HEK293 (cell line): ENCODE data around the gene PRPF31.

Source experiments
- CTCF ChIA-PET: fragments of 350-600 bp; formaldehyde crosslinking; extraction: SDS; loops from one replicate; lab custom pipeline; 2021; ENCODE audit warnings: antibody characterized with exemption; lab: Yijun Ruan, JAX
- POLR2A ChIA-PET: fragments of 300-600 bp; formaldehyde crosslinking; extraction: SDS; loops from one replicate; lab custom pipeline; 2020; ENCODE audit warnings: antibody characterized with exemption, inconsistent platforms; lab: Yijun Ruan, JAX
- H3K27ac ChIP-seq: fragments of 200-500 bp; sonication (Bioruptor generic); 2 replicates; pipeline ENCODE4 v1.5.1; 2014; ENCODE audit warnings: low read depth, low read length, control low read depth, inconsistent platforms; ENCODE audit errors: extremely low read depth
- H3K36me3 ChIP-seq, 2 experiments: fragments of 200-500 bp in 1 of 2; sonication (Bioruptor generic) in 1 of 2; 1 replicate in 1 of 2; 2 replicates in 1 of 2; pipeline ENCODE4 v1.5.1; 2014 to 2017; ENCODE audit warnings: inconsistent platforms in 2 of 2, low read length in 2 of 2; ENCODE audit not compliant: control insufficient read depth in 2 of 2, insufficient read depth in 1 of 2
- H3K4me1 ChIP-seq: fragments of 200-500 bp; sonication (Bioruptor generic); 2 replicates; pipeline ENCODE4 v1.5.1; 2014; ENCODE audit warnings: mild to moderate bottlenecking, low read length, inconsistent platforms; ENCODE audit not compliant: control insufficient read depth, insufficient read depth
- H3K4me3 ChIP-seq: 2 replicates; pipeline ENCODE4 v1.5.1; 2011; ENCODE audit warnings: low read depth, mild to moderate bottlenecking, control low read depth, low read length, moderate library complexity
- H3K9me3 ChIP-seq: fragments of 200-500 bp; sonication (Bioruptor generic); 2 replicates; pipeline ENCODE4 v1.5.1; 2014; ENCODE audit warnings: low read depth, low read length, inconsistent platforms; ENCODE audit not compliant: control insufficient read depth, insufficient read depth
- FEZF1 ChIP-seq: fragments of 450-650 bp; formaldehyde crosslinking; IDR thresholded peaks from 2 replicates; pipeline ENCODE4 v1.5.1; 2016; ENCODE audit warnings: missing biosample characterization, missing genetic modification characterization
- KLF10 ChIP-seq: fragments of 450-650 bp; IDR thresholded peaks from 2 replicates; pipeline ENCODE4 v1.5.1; 2018; ENCODE audit warnings: missing biosample characterization, mild to moderate bottlenecking, missing genetic modification characterization
- SETDB1 ChIP-seq: IDR thresholded peaks from one replicate; pipeline ENCODE4 v1.6.1; 2017; ENCODE audit warnings: mild to moderate bottlenecking, low read length, moderate library complexity, mixed read lengths; ENCODE audit not compliant: insufficient read length
- ZBTB48 ChIP-seq: fragments of 450-650 bp; formaldehyde crosslinking; IDR thresholded peaks from 2 replicates; pipeline ENCODE4 v1.5.1; 2016; ENCODE audit warnings: missing biosample characterization, missing genetic modification characterization
- ZNF10 ChIP-seq: fragments of 450-650 bp; formaldehyde crosslinking; IDR thresholded peaks from 2 replicates; pipeline ENCODE4 v1.5.1; 2017; ENCODE audit warnings: missing biosample characterization, missing genetic modification characterization
- ZNF132 ChIP-seq: fragments of 450-650 bp; formaldehyde crosslinking; IDR thresholded peaks from 2 replicates; pipeline ENCODE4 v1.5.1; 2017; ENCODE audit warnings: missing biosample characterization, missing genetic modification characterization, borderline replicate concordance
- ZNF202 ChIP-seq: fragments of 450-650 bp; formaldehyde crosslinking; IDR thresholded peaks from 2 replicates; pipeline ENCODE4 v1.5.1; 2016; ENCODE audit warnings: missing biosample characterization, missing genetic modification characterization, borderline replicate concordance
- ZNF223 ChIP-seq: fragments of 450-650 bp; formaldehyde crosslinking; IDR thresholded peaks from 2 replicates; pipeline ENCODE4 v1.5.1; 2016; ENCODE audit warnings: missing biosample characterization, missing genetic modification characterization
- ZNF335 ChIP-seq: fragments of 450-650 bp; formaldehyde crosslinking; conservative IDR thresholded peaks from 2 replicates; pipeline ENCODE4 v1.5.1; 2016; ENCODE audit warnings: missing biosample characterization, missing genetic modification characterization
- ZNF501 ChIP-seq: fragments of 450-650 bp; formaldehyde crosslinking; IDR thresholded peaks from 2 replicates; pipeline ENCODE4 v1.5.1; 2016; ENCODE audit warnings: missing biosample characterization, missing genetic modification characterization
- ZNF610 ChIP-seq: fragments of 450-650 bp; formaldehyde crosslinking; IDR thresholded peaks from 2 replicates; pipeline ENCODE4 v1.5.1; 2016; ENCODE audit warnings: missing biosample characterization, missing genetic modification characterization, borderline replicate concordance
- ZNF670 ChIP-seq: fragments of 450-650 bp; formaldehyde crosslinking; IDR thresholded peaks from 2 replicates; pipeline ENCODE4 v1.5.1; 2016; ENCODE audit warnings: missing biosample characterization, missing genetic modification characterization, low read depth
- ZNF837 ChIP-seq: fragments of 450-650 bp; formaldehyde crosslinking; IDR thresholded peaks from 2 replicates; pipeline ENCODE4 v1.5.1; 2016; ENCODE audit warnings: missing biosample characterization, missing genetic modification characterization
- TF ChIP-seq, protein P1 (sequence below): fragments of 450-650 bp; formaldehyde crosslinking; IDR thresholded peaks from 2 replicates; pipeline ENCODE4 v1.5.1; 2017; ENCODE audit warnings: missing biosample characterization, missing genetic modification characterization
- TF ChIP-seq, protein P2 (sequence below): fragments of 450-650 bp; formaldehyde crosslinking; IDR thresholded peaks from 2 replicates; pipeline ENCODE4 v1.5.1; 2016; ENCODE audit warnings: missing biosample characterization, missing genetic modification characterization
- TF ChIP-seq, protein P3 (sequence below): fragments of 450-650 bp; IDR thresholded peaks from 2 replicates; pipeline ENCODE4 v1.5.1; 2018; ENCODE audit warnings: missing biosample characterization, missing genetic modification characterization
- TF ChIP-seq, protein P4 (sequence below): fragments of 450-650 bp; formaldehyde crosslinking; IDR thresholded peaks from 2 replicates; pipeline ENCODE4 v1.5.1; 2016; ENCODE audit warnings: missing biosample characterization, missing genetic modification characterization
- TF ChIP-seq, protein P5 (sequence below): fragments of 450-650 bp; formaldehyde crosslinking; IDR thresholded peaks from 2 replicates; pipeline ENCODE4 v1.5.1; 2016; ENCODE audit warnings: missing biosample characterization, missing genetic modification characterization
- TF ChIP-seq, protein P6 (sequence below): fragments of 450-650 bp; formaldehyde crosslinking; optimal IDR thresholded peaks from 2 replicates; pipeline ENCODE3; 2016; ENCODE audit warnings: missing biosample characterization, mild to moderate bottlenecking, missing genetic modification characterization

The PRPF31 gene

DNA sequence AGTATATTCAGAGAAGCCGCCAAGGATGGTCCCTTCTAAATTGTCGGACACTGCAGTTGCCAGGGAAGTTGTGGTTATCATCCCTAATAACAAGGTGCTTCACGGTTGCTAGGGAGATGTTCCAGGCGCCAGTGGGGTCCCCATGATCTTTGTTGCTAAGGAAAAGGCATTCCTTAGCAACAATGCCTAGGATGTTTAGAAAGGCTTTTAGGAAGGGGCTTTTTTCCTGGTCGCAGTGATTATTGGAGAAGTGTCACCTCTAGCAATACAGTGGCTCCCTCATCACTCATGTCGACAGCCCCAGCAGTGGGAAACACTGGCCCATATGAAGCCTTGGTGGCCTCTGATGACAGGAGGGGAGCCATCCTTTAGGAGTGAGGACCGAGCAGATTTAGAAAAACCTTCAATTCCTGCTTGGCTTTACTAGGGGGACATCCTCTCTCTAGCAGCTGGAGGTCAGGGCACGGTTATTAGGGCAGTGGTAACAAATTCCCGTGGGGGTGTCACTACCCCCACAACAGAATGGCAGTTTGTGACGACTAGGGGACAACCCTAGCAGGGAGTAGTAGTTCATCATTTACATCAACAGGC is 63.8 kb downstream of the PRPF31 start:
- Histone ChIP-seq H3K27ac (no peak overlapping the region), H3K36me3 (peaks cover 14 to 39% of the 10 kb centered on the region in 2 experiments; a peak in 2 of 3 replicates), H3K9me3 (no peaks in the 10 kb centered on the region), H3K4me3 (no peak overlapping the region), H3K4me1 (no peaks in the 10 kb centered on the region)
- CTCF ChIA-PET = interaction anchor here (2.0 to 2.3 kb wide), 2 partner anchors 9 to 10 kb away, joined by 13 to 15 read pairs; partner anchors contain the start of gene MBOAT7
- TF ChIP-seq, protein P1, sequence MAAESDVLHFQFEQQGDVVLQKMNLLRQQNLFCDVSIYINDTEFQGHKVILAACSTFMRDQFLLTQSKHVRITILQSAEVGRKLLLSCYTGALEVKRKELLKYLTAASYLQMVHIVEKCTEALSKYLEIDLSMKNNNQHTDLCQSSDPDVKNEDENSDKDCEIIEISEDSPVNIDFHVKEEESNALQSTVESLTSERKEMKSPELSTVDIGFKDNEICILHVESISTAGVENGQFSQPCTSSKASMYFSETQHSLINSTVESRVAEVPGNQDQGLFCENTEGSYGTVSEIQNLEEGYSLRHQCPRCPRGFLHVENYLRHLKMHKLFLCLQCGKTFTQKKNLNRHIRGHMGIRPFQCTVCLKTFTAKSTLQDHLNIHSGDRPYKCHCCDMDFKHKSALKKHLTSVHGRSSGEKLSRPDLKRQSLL (tag by site-specific recombination) = no peak
- TF ChIP-seq ZNF132 (tag by site-specific recombination) (no peak), ZNF501 (no peak), ZNF202 (tag by site-specific recombination) (no peak), ZNF10 (tag by site-specific recombination) (no peak), ZNF610 (no peak), ZNF670 (tag by site-specific recombination) (no peak), ZBTB48 (no peak), ZNF223 (tag by site-specific recombination) (no peak), ZNF837 (tag by site-specific recombination) (no peak), KLF10 (tag by site-specific recombination) (no peak), FEZF1 (tag by site-specific recombination) (no peak), ZNF335 (tag by site-specific recombination) (no peak), SETDB1 (no peak)
- TF ChIP-seq, protein P2, sequence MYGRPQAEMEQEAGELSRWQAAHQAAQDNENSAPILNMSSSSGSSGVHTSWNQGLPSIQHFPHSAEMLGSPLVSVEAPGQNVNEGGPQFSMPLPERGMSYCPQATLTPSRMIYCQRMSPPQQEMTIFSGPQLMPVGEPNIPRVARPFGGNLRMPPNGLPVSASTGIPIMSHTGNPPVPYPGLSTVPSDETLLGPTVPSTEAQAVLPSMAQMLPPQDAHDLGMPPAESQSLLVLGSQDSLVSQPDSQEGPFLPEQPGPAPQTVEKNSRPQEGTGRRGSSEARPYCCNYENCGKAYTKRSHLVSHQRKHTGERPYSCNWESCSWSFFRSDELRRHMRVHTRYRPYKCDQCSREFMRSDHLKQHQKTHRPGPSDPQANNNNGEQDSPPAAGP (tag by site-specific recombination) = no peak
- TF ChIP-seq, protein P3, sequence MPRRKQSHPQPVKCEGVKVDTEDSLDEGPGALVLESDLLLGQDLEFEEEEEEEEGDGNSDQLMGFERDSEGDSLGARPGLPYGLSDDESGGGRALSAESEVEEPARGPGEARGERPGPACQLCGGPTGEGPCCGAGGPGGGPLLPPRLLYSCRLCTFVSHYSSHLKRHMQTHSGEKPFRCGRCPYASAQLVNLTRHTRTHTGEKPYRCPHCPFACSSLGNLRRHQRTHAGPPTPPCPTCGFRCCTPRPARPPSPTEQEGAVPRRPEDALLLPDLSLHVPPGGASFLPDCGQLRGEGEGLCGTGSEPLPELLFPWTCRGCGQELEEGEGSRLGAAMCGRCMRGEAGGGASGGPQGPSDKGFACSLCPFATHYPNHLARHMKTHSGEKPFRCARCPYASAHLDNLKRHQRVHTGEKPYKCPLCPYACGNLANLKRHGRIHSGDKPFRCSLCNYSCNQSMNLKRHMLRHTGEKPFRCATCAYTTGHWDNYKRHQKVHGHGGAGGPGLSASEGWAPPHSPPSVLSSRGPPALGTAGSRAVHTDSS (tag by site-specific recombination) = no peak
- TF ChIP-seq, protein P4, sequence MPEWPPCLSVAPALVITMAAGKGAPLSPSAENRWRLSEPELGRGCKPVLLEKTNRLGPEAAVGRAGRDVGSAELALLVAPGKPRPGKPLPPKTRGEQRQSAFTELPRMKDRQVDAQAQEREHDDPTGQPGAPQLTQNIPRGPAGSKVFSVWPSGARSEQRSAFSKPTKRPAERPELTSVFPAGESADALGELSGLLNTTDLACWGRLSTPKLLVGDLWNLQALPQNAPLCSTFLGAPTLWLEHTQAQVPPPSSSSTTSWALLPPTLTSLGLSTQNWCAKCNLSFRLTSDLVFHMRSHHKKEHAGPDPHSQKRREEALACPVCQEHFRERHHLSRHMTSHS (tag by site-specific recombination) = no peak
- TF ChIP-seq, protein P5, sequence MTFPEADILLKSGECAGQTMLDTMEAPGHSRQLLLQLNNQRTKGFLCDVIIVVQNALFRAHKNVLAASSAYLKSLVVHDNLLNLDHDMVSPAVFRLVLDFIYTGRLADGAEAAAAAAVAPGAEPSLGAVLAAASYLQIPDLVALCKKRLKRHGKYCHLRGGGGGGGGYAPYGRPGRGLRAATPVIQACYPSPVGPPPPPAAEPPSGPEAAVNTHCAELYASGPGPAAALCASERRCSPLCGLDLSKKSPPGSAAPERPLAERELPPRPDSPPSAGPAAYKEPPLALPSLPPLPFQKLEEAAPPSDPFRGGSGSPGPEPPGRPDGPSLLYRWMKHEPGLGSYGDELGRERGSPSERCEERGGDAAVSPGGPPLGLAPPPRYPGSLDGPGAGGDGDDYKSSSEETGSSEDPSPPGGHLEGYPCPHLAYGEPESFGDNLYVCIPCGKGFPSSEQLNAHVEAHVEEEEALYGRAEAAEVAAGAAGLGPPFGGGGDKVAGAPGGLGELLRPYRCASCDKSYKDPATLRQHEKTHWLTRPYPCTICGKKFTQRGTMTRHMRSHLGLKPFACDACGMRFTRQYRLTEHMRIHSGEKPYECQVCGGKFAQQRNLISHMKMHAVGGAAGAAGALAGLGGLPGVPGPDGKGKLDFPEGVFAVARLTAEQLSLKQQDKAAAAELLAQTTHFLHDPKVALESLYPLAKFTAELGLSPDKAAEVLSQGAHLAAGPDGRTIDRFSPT (tag by site-specific recombination) = no peak
- TF ChIP-seq, protein P6, sequence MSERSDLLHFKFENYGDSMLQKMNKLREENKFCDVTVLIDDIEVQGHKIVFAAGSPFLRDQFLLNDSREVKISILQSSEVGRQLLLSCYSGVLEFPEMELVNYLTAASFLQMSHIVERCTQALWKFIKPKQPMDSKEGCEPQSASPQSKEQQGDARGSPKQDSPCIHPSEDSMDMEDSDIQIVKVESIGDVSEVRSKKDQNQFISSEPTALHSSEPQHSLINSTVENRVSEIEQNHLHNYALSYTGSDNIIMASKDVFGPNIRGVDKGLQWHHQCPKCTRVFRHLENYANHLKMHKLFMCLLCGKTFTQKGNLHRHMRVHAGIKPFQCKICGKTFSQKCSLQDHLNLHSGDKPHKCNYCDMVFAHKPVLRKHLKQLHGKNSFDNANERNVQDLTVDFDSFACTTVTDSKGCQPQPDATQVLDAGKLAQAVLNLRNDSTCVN = no peak
- POLR2A ChIA-PET = interaction anchor here (10.2 kb wide), 1 partner anchor 10 kb away, joined by 90 read pairs; the partner anchor contains the start of genes MBOAT7 and TSEN34
